ENCODE measurements around the gene PSME3IP1. TPM values are rescaled to one million over a fixed set of nuclear protein-coding genes. Genes with fewer than 3 reads are reported as not detected.
A peak's percentile ranks its signal among the peaks of the same experiment; 100 is the strongest.

The PSME3IP1 gene
- total and polyA plus RNA-seq, 7 experiments from 2014 or later = 76.3 to 159 (median 140) TPM

- H3K27me3 Mint-ChIP-seq = no peaks in the 10 kb centered on the region
- Histone ChIP-seq H3K4me3 (ENCODE audit: low read length) (no peak overlapping the region), H3K27ac (ENCODE audit: low read depth, low read length) (no peak overlapping the region), H3K36me3 (ENCODE audit: control insufficient read depth in 2 of 3, insufficient read depth in 3 of 3, low read length in 3 of 3) (peaks cover 0 to 30% (median 8%) of the 10 kb centered on the region in 3 experiments), H3K4me1 (ENCODE audit: control insufficient read depth in 2 of 2, insufficient read depth in 2 of 2, low read length in 2 of 2) (peaks cover 0 to 4% of the 10 kb centered on the region in 2 donors), H3K9me3 (ENCODE audit: control insufficient read depth in 2 of 3, low read length in 3 of 3) (no peaks in the 10 kb centered on the region), H3K27me3 (ENCODE audit: control insufficient read depth in 2 of 2, insufficient read depth in 2 of 2, low read length in 2 of 2) (no peaks in the 10 kb centered on the region)
- no peak for DNase-seq
- peak overlapping the region in 1 of 9 donors; percentile 32 for H3K27ac Mint-ChIP-seq
- no peak for ATAC-seq
- ChIA-PET CTCF (interaction anchor here (0.6 to 1.1 kb wide), 3 partner anchors 43 to 59 kb away, joined by 3 to 7 read pairs (median 4); partner anchors contain the start of gene CPNE2), POLR2A (interaction anchor here (0.7 to 2.4 kb wide), 5 partner anchors 9 to 186 kb away, joined by 3 to 9 read pairs (median 3); no protein-coding TSS in a partner anchor)
- H3K4me3 Mint-ChIP-seq = no peak overlapping the region
- peaks cover 27 to 64% (median 32%) of the 10 kb centered on the region in 7 donors for H3K4me1 Mint-ChIP-seq
- peaks cover 9 to 40% (median 26%) of the 10 kb centered on the region in 5 donors for H3K36me3 Mint-ChIP-seq
- H3K9me3 Mint-ChIP-seq = no peaks in the 10 kb centered on the region
- intact Hi-C loops (cut with micrococcal nuclease) = no loop called here
These were observed 34.5 kb downstream of the PSME3IP1 start for GRCh38 chr16:57151369-57151768.

GRCh38 chr16:57150682-57151330 lies 35.0 kb downstream of the PSME3IP1 start:
- DNase-seq (no peak), ATAC-seq (no peak)
- intact Hi-C loops (cut with micrococcal nuclease) = no loop called here
- no peak overlapping the region for H3K4me3 Mint-ChIP-seq
- no peaks in the 10 kb centered on the region for H3K9me3 Mint-ChIP-seq
- Histone ChIP-seq H3K4me1 (ENCODE audit: control insufficient read depth in 2 of 2, insufficient read depth in 2 of 2, low read length in 2 of 2) (no peaks in the 10 kb centered on the region), H3K4me3 (ENCODE audit: low read length) (no peak overlapping the region), H3K27ac (ENCODE audit: low read depth, low read length) (no peak overlapping the region), H3K36me3 (ENCODE audit: control insufficient read depth in 2 of 3, insufficient read depth in 3 of 3, low read length in 3 of 3) (peaks cover 0 to 30% (median 8%) of the 10 kb centered on the region in 3 experiments), H3K27me3 (ENCODE audit: control insufficient read depth in 2 of 2, insufficient read depth in 2 of 2, low read length in 2 of 2) (no peaks in the 10 kb centered on the region), H3K9me3 (ENCODE audit: control insufficient read depth in 2 of 3, low read length in 3 of 3) (no peaks in the 10 kb centered on the region)
- ChIA-PET CTCF (interaction anchor here (0.7 to 1.1 kb wide), 2 partner anchors 57 to 58 kb away, joined by 3 to 4 read pairs; partner anchors contain the start of gene CPNE2), POLR2A (interaction anchor here (1.0 to 2.4 kb wide), 4 partner anchors 9 to 68 kb away, joined by 3 to 9 read pairs (median 4); no protein-coding TSS in a partner anchor)
- peaks cover 9 to 34% (median 21%) of the 10 kb centered on the region in 5 donors for H3K36me3 Mint-ChIP-seq
- peaks cover 23 to 58% (median 26%) of the 10 kb centered on the region in 7 donors for H3K4me1 Mint-ChIP-seq
- no peak overlapping the region for H3K27ac Mint-ChIP-seq
- H3K27me3 Mint-ChIP-seq = no peaks in the 10 kb centered on the region

- H3K36me3 Mint-ChIP-seq = peaks cover 8 to 32% (median 20%) of the 10 kb centered on the region in 5 donors
- ChIA-PET POLR2A (interaction anchor here (1.6 kb wide), 1 partner anchor 15 kb away, joined by 5 read pairs; no protein-coding TSS in a partner anchor), CTCF (interaction anchor here (0.6 kb wide), 2 partner anchors 395 to 573 kb away, joined by 3 read pairs; no protein-coding TSS in a partner anchor)
- DNase-seq (no peak), ATAC-seq (no peak)
- Histone ChIP-seq H3K4me1 (ENCODE audit: control insufficient read depth in 2 of 2, insufficient read depth in 2 of 2, low read length in 2 of 2) (peaks cover 0 to 4% of the 10 kb centered on the region in 2 donors), H3K4me3 (ENCODE audit: low read length) (no peak overlapping the region), H3K36me3 (ENCODE audit: control insufficient read depth in 2 of 3, insufficient read depth in 3 of 3, low read length in 3 of 3) (peaks cover 0 to 21% (median 8%) of the 10 kb centered on the region in 3 experiments), H3K27me3 (ENCODE audit: control insufficient read depth in 2 of 2, insufficient read depth in 2 of 2, low read length in 2 of 2) (no peaks in the 10 kb centered on the region), H3K27ac (ENCODE audit: low read depth, low read length) (no peak overlapping the region), H3K9me3 (ENCODE audit: control insufficient read depth in 2 of 3, low read length in 3 of 3) (no peaks in the 10 kb centered on the region)
- no peaks in the 10 kb centered on the region for H3K27me3 Mint-ChIP-seq
- no peaks in the 10 kb centered on the region for H3K9me3 Mint-ChIP-seq
- H3K27ac Mint-ChIP-seq = no peak overlapping the region
- intact Hi-C loops (cut with micrococcal nuclease) = no loop called here
- H3K4me3 Mint-ChIP-seq = no peak overlapping the region
- peaks cover 22 to 54% (median 27%) of the 10 kb centered on the region in 7 donors for H3K4me1 Mint-ChIP-seq
These were observed 36.4 kb downstream of the PSME3IP1 start for GRCh38 chr16:57149391-57149790.

- peaks cover 0 to 12% (median 0%) of the 10 kb centered on the region in 3 experiments for H3K36me3 ChIP-seq (ENCODE audit: control insufficient read depth in 2 of 3, insufficient read depth in 3 of 3, low read length in 3 of 3)
- ATAC-seq = no peak
- peaks cover 22 to 57% (median 28%) of the 10 kb centered on the region in 7 donors for H3K4me1 Mint-ChIP-seq
- no peak overlapping the region for H3K4me3 ChIP-seq (ENCODE audit: low read length)
- H3K27me3 Mint-ChIP-seq = no peaks in the 10 kb centered on the region
- DNase-seq = no peak
- peak overlapping the region in 2 of 9 donors; percentile 15 to 39 for H3K27ac Mint-ChIP-seq
- H3K27me3 ChIP-seq (ENCODE audit: control insufficient read depth in 2 of 2, insufficient read depth in 2 of 2, low read length in 2 of 2) = no peaks in the 10 kb centered on the region
- H3K9me3 Mint-ChIP-seq = no peaks in the 10 kb centered on the region
- intact Hi-C loops (cut with micrococcal nuclease) = no loop called here
- CTCF ChIA-PET = no interaction called here
- POLR2A ChIA-PET = no interaction called here
- no peak overlapping the region for H3K27ac ChIP-seq (ENCODE audit: low read depth, low read length)
- peaks cover 0 to 13% of the 10 kb centered on the region in 2 donors for H3K4me1 ChIP-seq (ENCODE audit: control insufficient read depth in 2 of 2, insufficient read depth in 2 of 2, low read length in 2 of 2)
- peaks cover 0 to 23% (median 12%) of the 10 kb centered on the region in 5 donors for H3K36me3 Mint-ChIP-seq
- no peaks in the 10 kb centered on the region for H3K9me3 ChIP-seq (ENCODE audit: control insufficient read depth in 2 of 3, low read length in 3 of 3)
- no peak overlapping the region for H3K4me3 Mint-ChIP-seq
These were observed 37.4 kb downstream of the PSME3IP1 start for GRCh38 chr16:57148481-57148880.

- intact Hi-C loops (cut with micrococcal nuclease) = no loop called here
- H3K36me3 ChIP-seq (ENCODE audit: control insufficient read depth in 2 of 3, insufficient read depth in 3 of 3, low read length in 3 of 3) = peaks cover 0 to 3% (median 0%) of the 10 kb centered on the region in 3 experiments
- Mint-ChIP-seq H3K36me3 (peaks cover 0 to 14% (median 6%) of the 10 kb centered on the region in 5 donors), H3K4me1 (peaks cover 21 to 62% (median 30%) of the 10 kb centered on the region in 7 donors), H3K27ac (peak overlapping the region in 5 of 9 donors; percentile 3 to 83 (median 41)), H3K9me3 (no peaks in the 10 kb centered on the region), H3K4me3 (peak overlapping the region in 1 of 10 donors; percentile 56), H3K27me3 (no peaks in the 10 kb centered on the region)
- ATAC-seq = no peak
- no peak overlapping the region for H3K4me3 ChIP-seq (ENCODE audit: low read length)
- no peak overlapping the region for H3K27ac ChIP-seq (ENCODE audit: low read depth, low read length)
- H3K9me3 ChIP-seq (ENCODE audit: control insufficient read depth in 2 of 3, low read length in 3 of 3) = no peaks in the 10 kb centered on the region
- no peaks in the 10 kb centered on the region for H3K27me3 ChIP-seq (ENCODE audit: control insufficient read depth in 2 of 2, insufficient read depth in 2 of 2, low read length in 2 of 2)
- DNase-seq = no peak
- POLR2A ChIA-PET = no interaction called here
- peaks cover 6 to 22% of the 10 kb centered on the region in 2 donors for H3K4me1 ChIP-seq (ENCODE audit: control insufficient read depth in 2 of 2, insufficient read depth in 2 of 2, low read length in 2 of 2)
- CTCF ChIA-PET = no interaction called here
These were observed 38.2 kb downstream of the PSME3IP1 start for GRCh38 chr16:57147381-57148221.

GRCh38 chr16:57146735-57147134 lies 39.1 kb downstream of the PSME3IP1 start:
- CTCF ChIA-PET = no interaction called here
- H3K27ac Mint-ChIP-seq = peak overlapping the region in 1 of 9 donors; percentile 17
- intact Hi-C loops (cut with micrococcal nuclease) = no loop called here

More at GRCh38 chr16:57146735-57147134, 39.1 kb downstream of the PSME3IP1 start:
- DNase-seq (no peak), ATAC-seq (no peak)
- Histone ChIP-seq H3K27ac (ENCODE audit: low read depth, low read length) (no peak overlapping the region), H3K36me3 (ENCODE audit: control insufficient read depth in 2 of 3, insufficient read depth in 3 of 3, low read length in 3 of 3) (no peaks in the 10 kb centered on the region), H3K4me1 (ENCODE audit: control insufficient read depth in 2 of 2, insufficient read depth in 2 of 2, low read length in 2 of 2) (peaks cover 13 to 30% of the 10 kb centered on the region in 2 donors), H3K9me3 (ENCODE audit: control insufficient read depth in 2 of 3, low read length in 3 of 3) (no peaks in the 10 kb centered on the region), H3K4me3 (ENCODE audit: low read length) (no peak overlapping the region), H3K27me3 (ENCODE audit: control insufficient read depth in 2 of 2, insufficient read depth in 2 of 2, low read length in 2 of 2) (no peaks in the 10 kb centered on the region)
- peaks cover 22 to 62% (median 31%) of the 10 kb centered on the region in 7 donors for H3K4me1 Mint-ChIP-seq
- peaks cover 0 to 2% (median 0%) of the 10 kb centered on the region in 11 donors for H3K9me3 Mint-ChIP-seq
- POLR2A ChIA-PET = no interaction called here
- H3K27me3 Mint-ChIP-seq = no peaks in the 10 kb centered on the region
- H3K4me3 Mint-ChIP-seq = no peak overlapping the region
- H3K36me3 Mint-ChIP-seq = peaks cover 0 to 8% (median 0%) of the 10 kb centered on the region in 5 donors

Measured in naive thymus-derived CD4-positive, alpha-beta T cell (primary cell).